GM21528 (cell line): ENCODE results near the gene XPR1.

Experiments
- ATAC-seq: cut with Tn5 transposase; IDR thresholded peaks from one replicate; pipeline ENCODE4 v1.9.1; 2021; ENCODE audit warnings: mild to moderate bottlenecking, moderate library complexity; ENCODE audit not compliant: unreplicated experiment, low FRiP score

XPR1 gene

DNA sequence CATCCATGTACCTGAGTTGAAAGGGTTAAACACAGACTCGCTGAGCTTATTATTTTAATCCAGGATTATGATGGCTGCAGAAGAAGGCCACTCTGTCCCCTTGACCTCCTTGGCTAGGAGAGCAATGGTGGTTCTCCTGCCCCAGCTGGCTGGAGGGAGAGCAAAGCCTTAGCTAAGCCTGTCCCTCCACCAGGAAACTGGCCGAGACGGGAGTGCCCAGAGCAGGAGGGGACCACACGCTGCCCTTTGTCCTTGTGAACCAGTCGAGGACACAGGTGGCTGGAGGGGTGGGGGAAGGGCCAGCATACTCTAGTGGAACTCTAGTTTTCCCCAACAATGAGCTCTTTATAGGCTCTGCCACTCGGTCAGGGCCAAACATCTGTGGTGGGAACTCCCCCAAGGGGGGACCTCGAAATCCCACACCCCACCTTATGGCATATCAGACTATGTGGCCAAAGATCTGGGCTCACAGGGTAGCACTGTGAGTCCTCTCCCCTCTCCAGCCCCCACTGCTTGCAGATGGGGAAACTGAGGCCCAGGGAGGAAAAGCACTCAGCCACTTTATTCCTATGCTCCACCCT, 293.7 kb downstream of the XPR1 start:
- no peak for ATAC-seq

- no peak for ATAC-seq
Measured at GRCh38 chr1:180926164-180926981, 294.6 kb downstream of the XPR1 start.

- ATAC-seq = no peak
Measured at GRCh38 chr1:180927348-180927747, 295.5 kb downstream of the XPR1 start.

DNA sequence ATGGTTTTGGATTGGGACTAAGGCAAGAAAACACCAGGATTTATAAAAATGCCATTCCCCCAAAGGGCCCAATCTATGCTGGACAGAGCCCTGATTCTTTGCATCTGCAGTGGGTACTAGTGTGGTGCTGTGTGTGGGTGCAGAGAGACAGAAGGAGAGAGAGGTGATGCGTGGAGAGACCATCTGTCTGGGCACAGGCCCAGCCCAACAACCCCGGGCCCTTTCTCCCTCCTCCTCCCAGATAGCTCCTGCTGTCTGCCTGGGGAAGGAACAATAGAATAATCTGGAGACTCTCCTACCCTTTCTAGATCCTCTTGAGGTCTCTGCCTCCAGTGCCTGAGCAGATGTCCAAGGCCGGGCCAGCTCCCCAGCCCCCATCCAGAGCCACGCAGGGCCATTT, 296.0 kb downstream of the XPR1 start:
- no peak for ATAC-seq

DNA sequence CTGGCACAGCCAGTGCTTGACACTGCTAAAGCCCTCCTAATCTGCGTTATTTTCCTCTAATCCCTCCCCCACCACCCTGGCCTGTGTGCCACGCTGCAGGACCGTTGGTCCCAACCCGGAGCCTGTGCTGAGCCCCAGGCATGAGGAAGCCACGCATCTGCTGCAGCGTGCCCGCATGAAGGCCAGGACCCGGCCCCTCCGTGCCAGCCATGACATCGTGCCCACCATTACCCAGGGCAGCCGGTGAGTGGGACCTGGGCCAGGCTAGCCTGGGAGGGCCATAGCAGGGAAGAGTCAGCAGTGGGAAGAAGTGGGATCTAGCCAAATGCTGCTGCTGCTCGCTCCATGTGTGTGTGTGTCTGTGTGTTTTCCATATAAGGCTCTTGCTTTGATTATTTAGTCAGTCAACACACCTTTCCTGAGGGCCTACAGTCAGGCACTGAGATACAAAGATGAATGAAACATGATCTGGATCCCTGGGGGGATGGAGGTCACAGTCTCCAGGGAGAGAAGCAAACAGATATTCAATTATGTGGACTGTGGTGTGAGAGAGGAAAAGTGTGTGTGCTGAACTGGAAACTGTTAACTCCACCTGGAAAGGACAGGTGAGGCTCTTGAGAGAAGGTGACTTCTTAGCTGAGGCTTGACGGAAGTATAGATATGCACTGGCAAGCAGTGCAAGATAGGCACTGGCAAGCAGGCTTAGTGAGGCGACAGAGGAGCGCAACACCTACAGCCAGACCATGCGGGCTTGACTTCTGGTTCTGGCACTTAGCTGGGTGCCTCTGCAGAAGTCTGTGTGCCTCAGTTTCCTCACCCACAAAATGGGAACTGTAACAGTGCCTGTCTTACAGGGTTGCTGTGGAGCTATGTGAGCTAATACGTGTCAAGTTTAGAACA, 296.8 kb downstream of the XPR1 start:
- no peak for ATAC-seq

- ATAC-seq = no peak
Measured at GRCh38 chr1:180929389-180929788, 297.6 kb downstream of the XPR1 start.

- ATAC-seq = no peak
Measured at GRCh38 chr1:180930687-180931086, 298.9 kb downstream of the XPR1 start.

GRCh38 chr1:180931529-180931928, 299.7 kb downstream of the XPR1 start:
- ATAC-seq = no peak

DNA sequence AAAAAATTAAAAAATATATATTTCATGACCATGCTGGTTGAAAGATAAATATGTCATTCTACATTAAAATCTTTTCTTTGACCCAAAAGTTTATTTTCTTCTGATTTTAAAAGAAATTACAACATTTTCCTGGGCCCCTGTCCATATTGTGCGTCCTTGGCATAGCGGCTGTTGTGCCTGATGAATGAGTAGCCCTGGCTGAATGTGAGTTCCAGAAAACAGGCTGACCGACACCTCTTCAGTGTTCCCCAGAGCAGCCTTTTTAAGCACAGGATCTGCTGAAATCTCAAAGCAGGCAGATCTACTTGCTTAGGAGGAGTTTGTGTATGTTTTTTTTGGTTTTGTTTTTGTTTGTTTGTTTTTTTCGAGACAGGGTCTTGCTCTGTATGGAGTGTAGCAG, 300.6 kb downstream of the XPR1 start:
- ATAC-seq = no peak

GRCh38 chr1:180933141-180933540, 301.3 kb downstream of the XPR1 start:
- ATAC-seq = no peak

DNA sequence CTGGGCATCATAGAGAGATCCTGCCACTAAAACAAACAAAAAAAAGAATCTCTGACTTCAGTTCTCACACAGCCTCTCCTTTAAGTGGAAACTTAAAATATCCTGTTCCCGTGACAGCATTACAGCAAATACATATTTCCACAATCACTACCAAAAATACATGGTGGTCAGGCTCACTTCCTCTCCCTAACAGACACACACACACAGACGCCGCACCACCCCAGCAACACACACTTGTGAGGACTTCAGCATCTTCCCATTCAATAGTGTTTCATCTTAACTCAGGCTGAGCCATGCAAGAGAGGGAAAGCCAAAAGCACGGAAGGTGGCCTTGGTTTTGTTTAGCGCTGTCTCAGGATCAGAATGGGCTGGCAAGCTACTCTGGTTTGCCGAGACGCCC, 302.7 kb downstream of the XPR1 start:
- no peak for ATAC-seq

DNA sequence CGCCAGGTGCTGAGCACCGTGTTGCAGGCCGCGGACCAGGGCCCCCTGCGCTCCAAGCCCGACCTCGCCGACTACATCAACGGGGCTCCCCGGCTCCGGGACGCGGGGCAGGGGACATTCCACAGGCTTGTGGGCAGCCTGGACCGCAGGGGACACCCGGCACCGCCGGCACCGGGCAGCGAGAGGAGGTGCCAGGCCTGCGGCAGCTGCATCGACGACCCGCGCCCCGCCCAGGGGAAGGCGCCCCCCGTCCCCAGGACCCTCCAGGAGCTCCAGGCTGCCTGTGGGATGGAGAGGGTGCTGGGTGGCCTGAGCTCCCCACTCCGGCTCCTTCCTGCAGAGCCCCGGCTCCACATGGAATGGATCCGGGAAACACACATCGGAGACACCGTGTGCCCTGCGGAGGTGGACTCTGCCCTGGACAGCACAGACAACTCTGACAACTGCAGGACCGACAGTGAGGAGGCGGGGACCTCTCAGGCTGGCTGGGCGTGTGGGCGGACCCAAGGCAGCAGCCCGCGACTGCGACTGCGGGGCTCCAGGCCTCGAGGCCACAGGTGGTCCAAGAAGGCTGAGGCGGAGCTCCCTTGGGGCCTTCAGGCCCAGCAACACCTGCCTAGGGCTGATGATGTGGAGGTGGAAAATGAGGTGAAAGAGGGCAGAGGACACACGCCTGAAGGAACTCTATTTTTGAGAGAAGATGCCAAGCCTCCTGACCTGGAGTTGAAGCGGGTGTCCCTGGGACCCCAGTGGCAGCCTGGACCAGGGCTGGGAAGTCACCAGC, 303.7 kb downstream of the XPR1 start:
- no peak for ATAC-seq

- no peak for ATAC-seq
Measured at GRCh38 chr1:180936110-180937011, 304.5 kb downstream of the XPR1 start.

- ATAC-seq = no peak
Measured at GRCh38 chr1:180937012-180937372, 305.2 kb downstream of the XPR1 start.

- no peak for ATAC-seq
Measured at GRCh38 chr1:180937624-180938225, 305.9 kb downstream of the XPR1 start.

GRCh38 chr1:180939073-180939710, 307.4 kb downstream of the XPR1 start:
- no peak for ATAC-seq

GRCh38 chr1:180939711-180940103, 307.9 kb downstream of the XPR1 start:
- ATAC-seq = no peak
